A549 (cell line): Measurements from ENCODE around the gene CLEC4F. TPM values are rescaled to one million over a fixed set of nuclear protein-coding genes. Genes with fewer than 3 reads are reported as not detected.

Experiments used
- ATAC-seq, 2 experiments: fragments of 200-7000 bp in 1 of 2; fragments of >200 bp in 1 of 2; cut with Nextera tagmentation in 1 of 2; cut with Tn5 transposase in 1 of 2; 3 replicates each; pipeline versions ENCODE4 v1.8.0 to v1.9.1; 2018 to 2020; ENCODE audit warnings: mild to moderate bottlenecking in 1 of 2, moderate library complexity in 1 of 2
- CTCF ChIA-PET: fragments of 300-600 bp; sonication (Branson Sonifier 250); formaldehyde crosslinking; extraction: SDS; loops from one replicate; lab custom pipeline; 2021; ENCODE audit warnings: antibody characterized with exemption, inconsistent platforms; lab: Yijun Ruan, JAX
- POLR2A ChIA-PET: fragments of 350-600 bp; formaldehyde crosslinking; extraction: SDS; loops from one replicate; lab custom pipeline; 2021; ENCODE audit warnings: antibody characterized with exemption, inconsistent platforms; lab: Yijun Ruan, JAX
- DNase-seq, 2 experiments: peaks; one replicate each; pipeline versions ENCODE4 v3.0.0 to v3.0.0-alpha.2; 2011 to 2016; ENCODE audit warnings: low read depth in 1 of 2, low spot score in 1 of 2
- FAIRE-seq: peaks from 2 replicates; lab custom pipeline; 2011; peaks lifted over from hg19 to GRCh38; lab: Jason Lieb, UNC
- H3K27ac ChIP-seq, 2 experiments: fragments of >200 bp; sonication (Bioruptor Twin); formaldehyde crosslinking; 3 replicates each; pipeline ENCODE4 v1.5.1; 2016 to 2017
- H3K4me1 ChIP-seq: fragments of >200 bp; sonication (Bioruptor Twin); formaldehyde crosslinking; 3 replicates; pipeline ENCODE4 v1.6.1; 2016
- H3K4me2 ChIP-seq: fragments of >200 bp; sonication (Bioruptor Twin); formaldehyde crosslinking; 3 replicates; pipeline ENCODE4 v1.6.1; 2016
- H3K4me3 ChIP-seq: fragments of >200 bp; sonication (Bioruptor Twin); formaldehyde crosslinking; 3 replicates; pipeline ENCODE4 v1.5.1; 2016
- H3K9me3 ChIP-seq: fragments of >200 bp; sonication (Bioruptor Twin); formaldehyde crosslinking; 3 replicates; pipeline ENCODE4 v1.6.1; 2016
- BHLHE40 ChIP-seq: IDR thresholded peaks from 2 replicates; pipeline ENCODE4 v1.6.1; 2012; ENCODE audit warnings: low read depth, low read length, inconsistent platforms
- CBX2 ChIP-seq: fragments of 200-600 bp; sonication (generic); IDR thresholded peaks from 2 replicates; pipeline ENCODE4 v1.6.1; 2016; ENCODE audit warnings: low read depth, mild to moderate bottlenecking, borderline replicate concordance
- CBX8 ChIP-seq: fragments of 200-600 bp; sonication (generic); IDR thresholded peaks from 2 replicates; pipeline ENCODE4 v1.6.1; 2016
- CEBPB ChIP-seq, 2 experiments: fragments of >200 bp in 1 of 2; sonication (Bioruptor Twin) in 1 of 2; formaldehyde crosslinking in 1 of 2; IDR thresholded peaks; 2 replicates each; pipeline ENCODE4 v1.6.1; 2012 to 2016
- CHD4 ChIP-seq: fragments of 200-600 bp; sonication (generic); IDR thresholded peaks from 2 replicates; pipeline ENCODE4 v1.6.1; 2016; ENCODE audit warnings: antibody characterized with exemption, mild to moderate bottlenecking, borderline replicate concordance
- EHF ChIP-seq: fragments of 250-450 bp; sonication (Bioruptor Pico); IDR thresholded peaks from 2 replicates; pipeline ENCODE4 v1.5.0; 2020; ENCODE audit warnings: mild to moderate bottlenecking
- EP300 ChIP-seq, 2 experiments: fragments of >200 bp; sonication (Bioruptor Twin); formaldehyde crosslinking; IDR thresholded peaks; 2 replicates in 1 of 2; 3 replicates in 1 of 2; pipeline ENCODE4 v1.6.1; 2016 to 2017
- ESRRA ChIP-seq: fragments of 150-350 bp; IDR thresholded peaks from 2 replicates; pipeline ENCODE4 v1.6.1; 2014; ENCODE audit warnings: mild to moderate bottlenecking, low read length, borderline replicate concordance
- FOSL2 ChIP-seq, 2 experiments: fragments of 450-650 bp in 1 of 2; fragments of >200 bp in 1 of 2; sonication (Bioruptor Twin) in 1 of 2; formaldehyde crosslinking; IDR thresholded peaks; 2 replicates each; pipeline versions ENCODE4 v1.5.0 to v1.6.1; 2016 to 2020; ENCODE audit warnings: mild to moderate bottlenecking in 1 of 2, moderate library complexity in 1 of 2
- FOXS1 ChIP-seq: fragments of 250-450 bp; sonication (Bioruptor Pico); IDR thresholded peaks from 2 replicates; pipeline ENCODE4 v1.5.0; 2020; ENCODE audit warnings: mild to moderate bottlenecking, moderate library complexity
- GATA3 ChIP-seq: IDR thresholded peaks from 2 replicates; pipeline ENCODE4 v1.6.1; 2012; ENCODE audit warnings: borderline replicate concordance
- HEYL ChIP-seq: fragments of 250-450 bp; sonication (Bioruptor Pico); IDR thresholded peaks from 2 replicates; pipeline ENCODE4 v1.8.0; 2021; ENCODE audit warnings: mild to moderate bottlenecking, moderate library complexity
- HOXA7 ChIP-seq: fragments of 250-450 bp; sonication (Bioruptor Pico); IDR thresholded peaks from 2 replicates; pipeline ENCODE4 v1.5.0; 2020; ENCODE audit warnings: mild to moderate bottlenecking, moderate library complexity
- HOXB13 ChIP-seq: fragments of 250-450 bp; sonication (Bioruptor Pico); IDR thresholded peaks from 2 replicates; pipeline ENCODE4 v1.5.0; 2020; ENCODE audit warnings: low read depth, mild to moderate bottlenecking, moderate library complexity
- HOXB5 ChIP-seq: fragments of 250-450 bp; sonication (Bioruptor Pico); IDR thresholded peaks from 2 replicates; pipeline ENCODE4 v1.5.0; 2020; ENCODE audit warnings: mild to moderate bottlenecking, moderate library complexity
- KDM1A ChIP-seq: fragments of 200-600 bp; sonication (generic); IDR thresholded peaks from 2 replicates; pipeline ENCODE4 v1.6.1; 2016; ENCODE audit warnings: low read depth, mild to moderate bottlenecking
- MAZ ChIP-seq: fragments of 150-350 bp; IDR thresholded peaks from 2 replicates; pipeline ENCODE4 v1.6.1; 2014; ENCODE audit warnings: antibody characterized with exemption, low read depth, low read length, borderline replicate concordance
- NFE2L2 ChIP-seq: fragments of 150-350 bp; conservative IDR thresholded peaks from 2 replicates; pipeline ENCODE4 v1.6.1; 2014; ENCODE audit warnings: low read length
- NPAS2 ChIP-seq: fragments of 250-450 bp; sonication (Bioruptor Pico); IDR thresholded peaks from 2 replicates; pipeline ENCODE4 v1.8.0; 2022; ENCODE audit warnings: mild to moderate bottlenecking, moderate library complexity, borderline replicate concordance
- POLR2A ChIP-seq: IDR thresholded peaks from 2 replicates; pipeline ENCODE4 v1.6.1; 2012; ENCODE audit warnings: mild to moderate bottlenecking, low read length
- POLR2AphosphoS2 ChIP-seq: conservative IDR thresholded peaks from 2 replicates; pipeline ENCODE4 v1.6.1; 2012; ENCODE audit warnings: low read length, improper control_type of control experiment, inconsistent platforms
- RAD21 ChIP-seq, 2 experiments: fragments of >200 bp in 1 of 2; sonication (Bioruptor Twin) in 1 of 2; formaldehyde crosslinking in 1 of 2; IDR thresholded peaks in 1 of 2; conservative IDR thresholded peaks in 1 of 2; 2 replicates in 1 of 2; 3 replicates in 1 of 2; pipeline ENCODE4 v1.6.1; 2012 to 2018; ENCODE audit warnings: inconsistent platforms in 1 of 2
- RARB ChIP-seq: fragments of 250-450 bp; sonication (Bioruptor Pico); IDR thresholded peaks from 2 replicates; pipeline ENCODE4 v1.8.0; 2021; ENCODE audit warnings: mild to moderate bottlenecking, moderate library complexity
- RCOR1 ChIP-seq: fragments of 150-350 bp; IDR thresholded peaks from 2 replicates; pipeline ENCODE4 v1.6.1; 2014; ENCODE audit warnings: antibody characterized with exemption, low read length, low read depth
- RFX5 ChIP-seq: fragments of 450-650 bp; IDR thresholded peaks from 2 replicates; pipeline ENCODE4 v1.7.1; 2014; ENCODE audit warnings: antibody characterized with exemption, mild to moderate bottlenecking, moderate library complexity
- RNF2 ChIP-seq: fragments of 200-600 bp; sonication (generic); IDR thresholded peaks from 2 replicates; pipeline ENCODE4 v1.6.1; 2016; ENCODE audit warnings: low read depth, mild to moderate bottlenecking, antibody characterized with exemption, moderate library complexity, borderline replicate concordance
- SMC3 ChIP-seq: fragments of >200 bp; sonication (Bioruptor Twin); formaldehyde crosslinking; IDR thresholded peaks from 3 replicates; pipeline ENCODE4 v1.6.1; 2018; ENCODE audit warnings: inconsistent platforms
- TFCP2L1 ChIP-seq: fragments of 250-450 bp; sonication (Bioruptor Pico); IDR thresholded peaks from 2 replicates; pipeline ENCODE4 v1.5.0; 2021; ENCODE audit warnings: mild to moderate bottlenecking
- TP53 ChIP-seq: fragments of 250-450 bp; sonication (Bioruptor Pico); IDR thresholded peaks from 2 replicates; pipeline ENCODE4 v1.5.0; 2021; ENCODE audit warnings: mild to moderate bottlenecking, moderate library complexity
- ZNF302 ChIP-seq: fragments of 250-450 bp; sonication (Bioruptor Pico); IDR thresholded peaks from 2 replicates; pipeline ENCODE4 v1.9.0; 2021; ENCODE audit warnings: inconsistent platforms, mild to moderate bottlenecking, moderate library complexity
- ZSCAN20 ChIP-seq: fragments of 250-450 bp; sonication (Bioruptor Pico); IDR thresholded peaks from 2 replicates; pipeline ENCODE4 v1.8.0; 2022; ENCODE audit warnings: mild to moderate bottlenecking, moderate library complexity
- WGBS: methylation state at CpG from one replicate; pipeline ENCODE4 v1.1.6; 2017; ENCODE audit errors: missing lambda C conversion rate; 5-methylcytosine and 5-hydroxymethylcytosine counted together
- polyA plus RNA-seq, 4 experiments: library from polyadenylated mRNA; depleted of rRNA in 3 of 4; stranded (reverse); fragments of >200 nt; fragmentation: RNase III in 1 of 4; extraction: RNeasy Plus Mini Kit Qiagen cat#74134 plus additional on column Dnase treatment in 1 of 4; gene quantifications; 2 replicates in 3 of 4; 3 replicates in 1 of 4; pipeline ENCODE4 v1.2.3, GENCODE V29; 2011 to 2017
- TF ChIP-seq, protein P1 (sequence below): IDR thresholded peaks from 2 replicates; pipeline ENCODE4 v1.6.1; 2012; ENCODE audit warnings: low read depth, borderline replicate concordance
- TF ChIP-seq, protein P2 (sequence below): fragments of 250-450 bp; sonication (Bioruptor Pico); IDR thresholded peaks from 2 replicates; pipeline ENCODE4 v1.5.0; 2020; ENCODE audit warnings: low read depth, mild to moderate bottlenecking, moderate library complexity
- TF ChIP-seq, protein P3 (sequence below): IDR thresholded peaks from 2 replicates; pipeline ENCODE4 v1.6.1; 2012
- TF ChIP-seq, protein P4 (sequence below): fragments of 250-450 bp; sonication (Bioruptor Pico); IDR thresholded peaks from 2 replicates; pipeline ENCODE4 v1.5.0; 2021; ENCODE audit warnings: mild to moderate bottlenecking, moderate library complexity, borderline replicate concordance

CLEC4F gene
- polyA plus RNA-seq, 2 of the 4 experiments (the other 2 are of a cell fraction): not detected

DNA sequence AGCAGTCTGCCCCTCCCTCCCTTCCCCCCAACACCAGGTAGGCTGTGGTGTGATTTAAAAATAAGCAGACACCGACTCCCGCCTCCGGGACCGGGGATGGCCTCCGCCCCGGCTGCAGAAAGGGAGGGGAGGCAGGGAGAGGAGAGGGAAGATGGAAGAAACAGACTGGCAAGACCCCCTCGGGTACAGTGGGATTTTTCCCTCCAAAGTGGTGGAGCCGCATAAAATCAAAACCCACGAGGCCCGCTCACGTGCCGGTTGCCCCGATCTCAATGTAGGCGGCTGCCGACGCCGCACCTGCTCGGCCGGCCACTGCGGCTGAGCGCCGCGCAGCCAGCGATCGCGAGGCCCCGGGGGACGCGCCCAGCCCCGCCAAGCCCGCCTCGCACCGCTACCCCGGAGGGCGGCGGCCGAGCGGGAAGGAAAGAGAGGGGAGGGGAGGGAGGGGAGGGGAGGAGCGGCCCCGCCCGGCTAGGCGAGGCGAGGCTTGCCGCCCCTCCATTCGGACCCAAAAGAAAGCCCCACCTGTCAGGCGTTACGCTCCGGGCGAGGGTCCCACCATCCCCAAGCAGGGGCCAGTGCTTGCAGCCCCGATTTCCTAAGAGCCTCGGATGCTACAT, 53.2 kb downstream of the CLEC4F start:
- CTCF ChIA-PET: interaction anchor here (0.7 to 4.1 kb wide), 28 partner anchors 9 to 465 kb away, joined by 3 to 46 read pairs (median 5); partner anchors contain the start of genes FAM136A and FIGLA
- H3K4me1 ChIP-seq: peaks cover 11% of the 10 kb centered on the region
- peak overlapping the region; percentile 68 for H3K4me3 ChIP-seq
- no peaks in the 10 kb centered on the region for H3K9me3 ChIP-seq
- peak overlapping the region; percentile 77 to 92 for H3K27ac ChIP-seq
- no peak for TF ChIP-seq CBX2
- TF ChIP-seq RCOR1: no peak
- TF ChIP-seq NFE2L2: no peak
- TF ChIP-seq EP300 (IDR thresholded peaks at IDR 0.05): no peak
- no peak for TF ChIP-seq HOXB13 (CRISPR knock-in tag)
- TF ChIP-seq, protein P1, sequence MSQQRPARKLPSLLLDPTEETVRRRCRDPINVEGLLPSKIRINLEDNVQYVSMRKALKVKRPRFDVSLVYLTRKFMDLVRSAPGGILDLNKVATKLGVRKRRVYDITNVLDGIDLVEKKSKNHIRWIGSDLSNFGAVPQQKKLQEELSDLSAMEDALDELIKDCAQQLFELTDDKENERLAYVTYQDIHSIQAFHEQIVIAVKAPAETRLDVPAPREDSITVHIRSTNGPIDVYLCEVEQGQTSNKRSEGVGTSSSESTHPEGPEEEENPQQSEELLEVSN: peak; percentile 86
- TF ChIP-seq RNF2: no peak
- TF ChIP-seq GATA3: no peak
- TF ChIP-seq MAZ: no peak
- no peak for TF ChIP-seq ESRRA
- TF ChIP-seq RFX5: no peak
- TF ChIP-seq, protein P2, sequence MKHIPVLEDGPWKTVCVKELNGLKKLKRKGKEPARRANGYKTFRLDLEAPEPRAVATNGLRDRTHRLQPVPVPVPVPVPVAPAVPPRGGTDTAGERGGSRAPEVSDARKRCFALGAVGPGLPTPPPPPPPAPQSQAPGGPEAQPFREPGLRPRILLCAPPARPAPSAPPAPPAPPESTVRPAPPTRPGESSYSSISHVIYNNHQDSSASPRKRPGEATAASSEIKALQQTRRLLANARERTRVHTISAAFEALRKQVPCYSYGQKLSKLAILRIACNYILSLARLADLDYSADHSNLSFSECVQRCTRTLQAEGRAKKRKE (CRISPR knock-in tag): peak; percentile 59; the same call in 1 of the 2 replicates
- TF ChIP-seq CBX8: no peak
- no peak for TF ChIP-seq TP53 (CRISPR knock-in tag)
- TF ChIP-seq ZNF302: no peak
- no peak for TF ChIP-seq CEBPB (IDR thresholded peaks at IDR 0.05)
- no peak for TF ChIP-seq FOXS1
- no peak for TF ChIP-seq NPAS2 (CRISPR knock-in tag)
- no peak for TF ChIP-seq CHD4
- TF ChIP-seq KDM1A: no peak
- TF ChIP-seq, protein P3, sequence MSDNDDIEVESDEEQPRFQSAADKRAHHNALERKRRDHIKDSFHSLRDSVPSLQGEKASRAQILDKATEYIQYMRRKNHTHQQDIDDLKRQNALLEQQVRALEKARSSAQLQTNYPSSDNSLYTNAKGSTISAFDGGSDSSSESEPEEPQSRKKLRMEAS: peak; percentile 78
- no peak for TF ChIP-seq ZSCAN20
- no peak for TF ChIP-seq FOSL2 (IDR thresholded peaks at IDR 0.05)
- TF ChIP-seq FOSL2 (CRISPR knock-in tag; IDR thresholded peaks at IDR 0.05): no peak
- no peak for TF ChIP-seq RAD21 (conservative IDR thresholded peaks at IDR 0.05 in 1 of 2, IDR thresholded peaks at IDR 0.05 in 1 of 2)
- no peak for TF ChIP-seq SMC3
- TF ChIP-seq POLR2AphosphoS2: no peak
- TF ChIP-seq BHLHE40: no peak
- no peak for TF ChIP-seq HEYL (CRISPR knock-in tag)
- no peak for TF ChIP-seq HOXB5
- TF ChIP-seq, protein P4, sequence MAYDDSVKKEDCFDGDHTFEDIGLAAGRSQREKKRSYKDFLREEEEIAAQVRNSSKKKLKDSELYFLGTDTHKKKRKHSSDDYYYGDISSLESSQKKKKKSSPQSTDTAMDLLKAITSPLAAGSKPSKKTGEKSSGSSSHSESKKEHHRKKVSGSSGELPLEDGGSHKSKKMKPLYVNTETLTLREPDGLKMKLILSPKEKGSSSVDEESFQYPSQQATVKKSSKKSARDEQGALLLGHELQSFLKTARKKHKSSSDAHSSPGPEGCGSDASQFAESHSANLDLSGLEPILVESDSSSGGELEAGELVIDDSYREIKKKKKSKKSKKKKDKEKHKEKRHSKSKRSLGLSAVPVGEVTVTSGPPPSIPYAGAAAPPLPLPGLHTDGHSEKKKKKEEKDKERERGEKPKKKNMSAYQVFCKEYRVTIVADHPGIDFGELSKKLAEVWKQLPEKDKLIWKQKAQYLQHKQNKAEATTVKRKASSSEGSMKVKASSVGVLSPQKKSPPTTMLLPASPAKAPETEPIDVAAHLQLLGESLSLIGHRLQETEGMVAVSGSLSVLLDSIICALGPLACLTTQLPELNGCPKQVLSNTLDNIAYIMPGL: no peak
- TF ChIP-seq RARB: no peak
- TF ChIP-seq EHF (CRISPR knock-in tag): no peak
- TF ChIP-seq POLR2A: peak; percentile 32
- no peak for TF ChIP-seq HOXA7 (CRISPR knock-in tag)
- no peak for TF ChIP-seq TFCP2L1 (CRISPR knock-in tag)
- no peak for FAIRE-seq
- POLR2A ChIA-PET: interaction anchor here (1.5 kb wide), 1 partner anchor 80 kb away, joined by 6 read pairs; no protein-coding TSS in a partner anchor
- WGBS: 0% methylated on average over 25 of the region's 51 CpGs
- ATAC-seq: peak; percentile 67 to 79
- peak overlapping the region; percentile 91 for H3K4me2 ChIP-seq
- peak; percentile 42 to 45 for DNase-seq
